ENCODE data around the gene DLD.
A peak's percentile ranks its signal among the peaks of the same experiment; 100 is the strongest.
"Not testable (repeated sequence)": the region's sequence is repeated elsewhere in the genome, so short reads cannot be mapped to it uniquely, and the experiment has no call there.

DLD gene

DNA sequence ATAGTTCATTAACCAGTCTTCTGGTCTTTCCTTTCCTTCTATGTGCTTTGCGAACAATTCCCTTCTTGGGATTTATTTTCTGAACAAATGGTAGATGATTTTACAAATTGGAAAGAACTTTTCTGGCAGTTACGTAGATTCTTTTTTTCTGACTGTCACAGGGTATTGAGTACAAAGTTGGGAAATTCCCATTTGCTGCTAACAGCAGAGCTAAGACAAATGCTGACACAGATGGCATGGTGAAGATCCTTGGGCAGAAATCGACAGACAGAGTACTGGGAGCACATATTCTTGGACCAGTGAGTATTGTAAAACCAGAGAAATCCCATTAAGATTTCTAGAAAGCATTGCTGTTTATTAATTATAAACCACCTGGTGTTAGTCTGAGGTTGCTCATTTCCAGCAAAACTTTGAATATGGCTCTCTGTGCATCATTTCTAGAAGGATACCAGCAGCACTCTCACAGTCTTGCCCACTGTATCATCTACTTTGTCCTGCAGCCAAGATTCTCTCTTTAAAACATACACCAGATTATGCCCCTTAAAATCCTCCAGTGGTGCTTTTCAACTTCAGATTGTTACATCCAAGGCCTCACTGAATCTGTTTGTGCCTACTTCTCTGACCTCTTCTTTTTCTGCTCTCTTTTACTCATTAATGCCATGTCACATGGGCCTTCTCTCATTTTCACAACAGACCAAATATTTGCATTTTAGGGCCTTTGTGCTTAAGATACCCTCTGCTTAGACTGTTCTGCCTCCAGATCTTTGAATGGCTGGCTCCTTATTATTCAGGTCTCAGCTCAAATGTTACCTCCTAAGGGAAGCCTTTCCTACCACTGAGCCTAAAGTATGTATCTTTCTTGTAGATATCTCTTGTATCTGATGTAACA, 27.0 kb downstream of the DLD start:
- DNase-seq, result peak; percentile 75

DNA sequence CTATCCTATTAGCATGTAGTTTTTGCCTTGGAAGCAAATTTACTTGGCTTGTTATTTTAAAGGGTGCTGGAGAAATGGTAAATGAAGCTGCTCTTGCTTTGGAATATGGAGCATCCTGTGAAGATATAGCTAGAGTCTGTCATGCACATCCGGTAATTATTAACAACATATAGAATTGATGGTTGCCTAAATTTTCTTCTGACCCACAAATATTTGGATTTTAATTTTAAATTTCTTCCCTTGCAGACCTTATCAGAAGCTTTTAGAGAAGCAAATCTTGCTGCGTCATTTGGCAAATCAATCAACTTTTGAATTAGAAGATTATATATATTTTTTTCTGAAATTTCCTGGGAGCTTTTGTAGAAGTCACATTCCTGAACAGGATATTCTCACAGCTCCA, 28.0 kb downstream of the DLD start:
- no peak for DNase-seq

DNA sequence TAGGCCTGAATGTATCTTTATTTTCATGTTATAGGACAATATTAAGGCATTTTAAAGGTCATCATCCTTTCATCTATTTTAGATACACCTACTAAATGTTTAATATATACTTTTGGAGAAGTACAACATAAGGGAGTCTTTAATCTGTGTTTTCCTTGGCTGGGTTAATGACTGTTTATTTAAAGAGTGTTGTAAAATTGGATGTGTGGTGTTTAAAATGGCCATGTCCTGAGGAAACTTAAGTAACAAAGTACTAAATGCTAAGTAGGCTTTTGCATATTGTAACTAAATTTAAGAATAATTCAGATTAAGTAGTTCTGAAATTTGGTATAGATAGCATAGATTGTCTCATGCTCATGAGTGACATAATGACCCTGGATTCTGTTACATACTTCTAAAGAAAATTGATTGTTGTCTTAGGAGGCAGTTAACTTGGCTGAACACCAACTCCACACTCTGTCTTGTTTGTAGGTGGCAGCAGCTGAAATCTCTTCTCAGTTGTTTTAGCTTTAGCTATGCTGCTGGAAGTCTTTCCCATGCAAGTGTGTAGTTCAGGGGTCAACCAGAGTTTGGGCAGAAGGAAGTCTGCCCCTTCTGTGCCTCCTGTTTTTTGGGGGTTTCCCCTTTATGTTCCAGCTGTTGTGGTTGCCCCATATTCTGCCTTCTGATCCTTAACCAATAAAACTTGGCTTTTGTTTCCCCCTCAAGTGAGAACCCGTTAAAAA, 29.2 kb downstream of the DLD start:
- DNase-seq, result peak; percentile 63

DNA sequence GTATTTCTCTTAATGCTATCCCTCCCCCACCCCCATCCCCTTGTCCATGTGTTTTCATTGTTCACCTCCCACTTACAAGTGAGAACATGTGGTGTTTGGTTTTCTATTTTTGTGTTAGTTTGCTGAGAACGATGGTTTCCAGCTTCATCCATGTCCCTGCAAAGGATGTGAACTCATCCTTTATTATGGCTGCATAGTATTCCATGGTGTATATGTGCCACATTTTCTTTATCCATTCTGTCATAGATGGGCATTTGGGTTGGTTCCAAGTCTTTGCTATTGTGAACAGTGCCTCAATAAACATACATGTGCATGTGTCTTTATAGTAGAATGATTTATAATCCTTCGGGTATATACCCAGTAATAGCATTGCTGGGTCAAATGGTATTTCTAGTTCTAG, 30.8 kb downstream of the DLD start:
- DNase-seq, result not testable (repeated sequence)

DNA sequence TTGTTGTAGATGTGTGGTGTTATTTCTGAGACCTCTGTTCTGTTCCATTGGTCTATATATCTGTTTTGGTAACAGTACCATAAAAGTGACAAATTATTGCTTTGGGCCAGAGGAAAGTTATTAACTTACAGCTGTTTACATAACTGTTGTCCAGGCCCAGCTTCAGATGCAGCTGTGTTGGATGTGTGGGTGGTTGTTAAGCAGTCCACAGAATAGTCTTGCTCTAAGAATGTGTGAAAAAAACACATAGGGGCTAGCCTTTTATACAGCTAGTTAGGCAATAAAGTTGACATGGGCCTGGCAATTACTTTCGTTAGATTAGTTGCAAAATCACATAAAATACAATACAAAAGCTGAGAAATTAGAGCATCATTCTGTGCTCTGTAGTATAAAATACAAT, 31.9 kb downstream of the DLD start:
- peak; percentile 28 for DNase-seq

DNA sequence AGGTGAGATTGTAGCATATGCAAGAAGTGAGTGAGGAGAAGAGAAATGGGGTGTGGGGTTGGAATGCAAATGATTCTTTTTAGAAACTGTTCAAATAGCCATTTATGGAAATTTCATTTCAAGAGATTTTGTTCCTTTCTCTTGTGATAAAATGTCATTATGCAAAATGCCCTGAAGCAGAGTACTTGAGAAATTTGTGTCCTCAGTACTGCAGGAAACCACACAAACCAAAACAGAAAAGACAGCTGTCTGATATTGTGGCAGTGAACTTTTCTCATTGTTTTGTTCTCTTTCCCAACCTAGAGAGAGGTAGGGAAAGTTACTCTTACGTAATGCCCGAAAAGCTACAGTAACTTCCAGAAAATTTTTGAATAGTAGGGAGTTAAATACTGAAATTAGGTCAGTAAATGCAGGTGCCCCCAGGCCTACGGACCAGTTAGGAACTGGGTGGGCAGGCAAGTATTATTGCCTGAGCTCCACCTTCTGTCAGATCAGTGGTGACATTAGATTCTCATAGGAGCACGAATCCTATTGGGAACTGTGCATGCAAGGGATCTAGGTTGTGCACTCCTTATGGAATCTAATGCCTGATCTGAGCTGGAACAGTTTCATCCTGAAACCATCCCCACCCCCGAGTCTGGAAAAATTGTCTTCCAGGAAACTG, 34.0 kb downstream of the DLD start:
- peak; percentile 80 for DNase-seq

DNA sequence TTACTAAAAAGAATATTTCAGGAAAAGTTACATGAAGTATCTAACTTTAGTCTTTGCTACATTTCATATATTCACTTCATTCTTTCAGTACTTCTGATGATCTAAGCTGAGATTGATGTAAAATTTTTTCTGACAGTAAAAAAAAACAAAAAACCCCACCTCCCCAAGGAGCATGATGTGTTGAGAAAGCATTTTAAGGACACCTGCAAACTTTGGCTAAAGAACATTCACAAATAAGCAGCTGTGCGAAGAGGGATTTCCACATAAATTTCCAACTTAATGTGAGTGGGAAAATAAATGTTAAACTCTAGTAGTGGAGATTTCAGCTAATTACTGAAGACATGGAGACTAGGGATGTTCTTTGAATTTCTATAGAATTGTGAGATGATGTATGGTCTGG, 35.5 kb downstream of the DLD start:
- DNase-seq, result no peak

DNA sequence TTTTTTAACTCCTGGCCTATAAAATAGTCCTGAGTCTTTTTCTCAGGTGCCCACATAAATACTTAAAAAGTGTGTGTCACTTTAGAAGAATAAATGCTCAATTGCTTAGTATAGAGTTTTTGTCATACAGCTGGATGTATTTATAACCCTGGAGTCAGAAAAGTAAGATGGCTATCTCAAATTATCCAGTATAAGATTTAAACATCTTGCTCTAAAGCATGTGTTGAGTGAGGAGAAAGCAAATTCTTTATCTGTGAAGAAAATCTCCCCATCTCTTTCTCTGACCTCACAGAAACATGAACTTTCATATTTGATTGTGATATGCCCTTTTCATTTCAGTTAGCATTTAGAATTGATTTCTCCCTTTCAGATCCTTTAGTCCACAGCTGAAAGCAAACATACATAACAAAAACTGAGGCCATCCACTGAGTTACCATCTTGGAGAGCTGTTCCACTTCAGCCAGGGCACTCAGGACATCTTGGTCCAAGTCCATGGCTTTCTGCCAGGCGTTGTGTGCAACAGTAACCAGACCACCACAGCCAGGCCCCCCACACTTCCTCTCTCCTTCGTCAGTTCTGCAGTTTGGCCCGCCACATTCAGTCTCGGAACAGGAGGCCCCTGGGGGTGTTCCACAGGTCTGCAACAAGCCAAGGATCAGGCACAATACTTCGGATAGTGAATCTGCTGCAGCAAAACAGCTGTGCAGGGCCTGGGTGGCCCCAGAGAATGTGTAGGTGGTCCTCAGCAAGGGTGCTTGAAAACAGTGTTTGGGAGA, 40.9 kb downstream of the DLD start:
- no peak for DNase-seq

DNA sequence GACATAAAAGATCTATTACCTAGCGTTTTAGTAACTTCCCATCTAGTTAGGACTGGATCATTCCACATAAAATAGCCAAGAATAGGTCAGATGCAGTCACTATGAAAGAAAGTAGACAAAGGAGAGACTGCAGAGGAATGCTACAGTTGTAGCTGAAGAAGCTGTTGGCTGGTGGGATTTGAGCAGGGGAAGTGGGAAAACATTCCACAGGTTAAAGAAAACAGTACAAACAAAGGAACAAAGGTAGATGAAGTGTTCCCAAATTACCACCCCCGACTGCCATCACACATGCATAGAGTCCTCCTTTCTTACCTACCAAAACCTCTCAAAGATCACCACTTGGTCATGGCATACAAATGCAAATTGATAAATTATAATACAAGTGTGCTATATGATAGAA, 41.8 kb downstream of the DLD start:
- DNase-seq, result no peak

DNA sequence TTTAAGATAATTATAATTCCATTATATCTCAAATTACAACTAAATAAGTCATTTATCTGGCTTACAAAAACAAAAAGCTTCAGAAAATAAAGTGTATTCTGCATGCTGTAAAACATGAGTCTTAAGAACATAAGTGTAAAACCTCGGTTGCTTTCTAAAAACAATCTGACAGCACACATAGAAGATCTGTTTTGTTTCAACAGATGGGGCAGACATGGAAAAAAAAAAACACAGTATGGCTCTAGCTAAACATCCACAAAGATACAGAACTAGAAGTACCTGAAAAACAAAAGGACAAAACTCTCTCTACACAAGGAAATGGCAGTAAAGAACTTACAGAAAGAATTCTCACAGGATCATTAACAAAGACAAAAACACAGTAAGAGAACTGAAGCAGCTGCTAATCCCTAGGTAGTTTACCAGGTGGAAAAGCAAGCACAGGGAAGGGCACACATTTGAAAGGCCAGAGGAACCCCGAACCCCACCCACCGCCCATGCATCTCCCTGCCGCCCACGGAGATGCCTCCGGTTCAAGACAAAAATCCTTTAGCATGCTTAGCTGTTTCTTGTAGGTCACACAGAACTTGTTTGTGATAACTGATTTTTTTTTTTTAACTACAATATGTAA, 42.5 kb downstream of the DLD start:
- DNase-seq, result no peak

DNA sequence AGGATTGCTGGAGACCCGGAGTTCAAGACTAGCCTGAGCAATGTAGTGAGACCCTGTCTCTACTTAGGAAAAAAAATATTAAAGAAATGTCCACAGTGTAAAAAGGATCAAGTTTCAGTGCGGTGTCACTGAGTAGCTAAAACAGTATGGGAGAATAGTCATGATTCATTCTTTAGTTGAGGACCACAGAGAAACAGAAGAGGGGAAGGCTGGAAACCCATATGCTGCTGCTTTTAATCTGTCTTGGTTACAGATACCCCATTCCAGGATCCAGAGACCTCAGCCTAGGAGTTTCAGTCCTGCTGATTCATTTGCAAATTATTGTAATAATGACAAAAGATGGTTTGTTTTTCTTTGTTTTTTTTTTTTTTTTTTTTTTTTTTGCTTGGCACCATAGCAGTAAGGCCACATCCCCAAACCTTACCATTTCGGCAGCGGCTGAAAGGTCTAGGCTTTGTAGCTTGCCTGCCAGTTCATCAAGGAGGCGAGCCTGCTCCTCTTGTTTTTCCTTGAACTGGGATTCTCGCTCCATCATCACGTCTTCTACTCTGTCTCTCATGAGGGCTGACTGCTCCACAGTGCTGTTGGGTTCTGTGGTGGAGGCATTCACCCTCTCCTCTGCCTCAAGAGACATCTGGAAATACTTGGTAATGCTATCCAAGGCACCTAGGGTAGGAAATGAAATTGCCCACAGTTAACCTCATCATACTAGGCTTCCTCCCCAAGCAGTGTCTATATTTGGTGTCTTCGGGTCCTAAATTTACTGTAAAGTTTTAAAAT, 44.2 kb downstream of the DLD start:
- no peak for DNase-seq

DNA sequence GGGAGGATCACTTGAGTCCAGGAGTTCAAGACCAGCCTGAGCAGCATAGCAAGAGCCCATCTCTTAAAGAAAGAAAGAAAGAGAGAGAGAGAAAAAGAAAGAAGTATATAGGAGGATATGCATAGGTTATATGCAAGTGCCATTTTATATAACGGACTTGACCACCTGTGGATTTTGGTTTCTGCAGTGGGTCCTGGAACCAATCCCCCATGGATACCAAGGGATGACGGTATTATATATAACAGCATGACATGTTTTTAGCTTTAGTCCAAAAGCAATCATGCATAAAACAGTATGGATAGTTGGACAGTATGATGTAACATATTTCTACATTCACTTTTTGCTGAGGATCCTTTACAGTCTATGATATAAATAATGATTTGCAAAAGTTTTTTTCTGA, 45.3 kb downstream of the DLD start:
- no peak for DNase-seq

DNA sequence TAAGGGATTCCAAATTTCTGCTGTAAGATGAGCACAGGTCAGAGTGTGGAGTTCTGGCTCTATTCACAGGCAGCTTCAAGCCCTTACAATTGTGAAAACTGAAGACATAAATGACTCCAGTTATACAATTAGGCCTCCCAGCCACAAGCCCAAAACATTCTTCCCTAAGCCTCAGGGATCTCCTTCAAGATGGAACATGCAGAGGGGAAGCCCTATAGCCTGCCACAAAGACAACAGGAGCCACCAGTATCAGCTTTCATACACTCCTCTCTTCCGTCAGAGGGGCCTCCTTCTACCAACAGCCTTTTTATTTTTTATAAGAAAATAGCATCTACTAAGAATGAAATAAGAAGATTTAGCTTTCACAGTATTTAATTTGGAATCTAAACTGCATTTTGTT, 46.5 kb downstream of the DLD start:
- no peak for DNase-seq

DNA sequence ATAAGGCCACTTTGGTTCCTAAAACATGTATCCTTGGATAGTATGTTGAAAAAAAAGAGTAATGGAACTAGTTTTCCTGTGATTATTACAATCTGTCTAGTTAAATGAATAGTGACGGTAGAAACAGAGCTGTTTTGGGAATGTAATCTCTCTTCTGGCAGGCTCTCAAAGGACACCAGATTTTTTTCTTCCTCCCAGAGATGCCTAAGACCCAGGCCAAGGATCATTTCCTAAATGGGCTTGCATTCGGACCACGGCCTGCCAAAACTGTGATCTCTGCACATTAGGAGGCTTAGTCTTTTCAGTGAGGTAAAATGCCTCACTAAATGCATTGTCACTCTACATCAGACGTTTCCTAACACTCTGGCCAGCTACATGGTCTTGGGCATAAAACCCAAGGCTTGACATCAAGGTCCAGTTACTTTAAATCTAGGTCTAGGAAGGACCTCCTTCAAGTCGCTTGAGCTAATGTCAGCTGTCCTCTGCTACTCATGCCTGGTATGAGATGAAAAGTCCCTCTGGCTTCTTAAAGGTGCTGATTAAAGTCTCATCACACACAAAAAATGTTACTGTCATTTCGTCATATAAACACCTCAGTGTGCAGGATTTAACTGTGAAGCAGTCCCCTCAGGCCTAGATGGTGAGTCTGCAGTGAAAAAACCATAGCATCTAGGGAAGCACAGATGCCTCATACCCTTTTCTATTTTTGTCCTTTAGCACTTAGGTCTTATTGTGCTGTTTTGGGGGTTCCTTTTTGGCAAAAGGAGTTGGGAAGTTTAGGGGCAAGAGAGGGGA, 47.7 kb downstream of the DLD start:
- DNase-seq, result no peak

DNA sequence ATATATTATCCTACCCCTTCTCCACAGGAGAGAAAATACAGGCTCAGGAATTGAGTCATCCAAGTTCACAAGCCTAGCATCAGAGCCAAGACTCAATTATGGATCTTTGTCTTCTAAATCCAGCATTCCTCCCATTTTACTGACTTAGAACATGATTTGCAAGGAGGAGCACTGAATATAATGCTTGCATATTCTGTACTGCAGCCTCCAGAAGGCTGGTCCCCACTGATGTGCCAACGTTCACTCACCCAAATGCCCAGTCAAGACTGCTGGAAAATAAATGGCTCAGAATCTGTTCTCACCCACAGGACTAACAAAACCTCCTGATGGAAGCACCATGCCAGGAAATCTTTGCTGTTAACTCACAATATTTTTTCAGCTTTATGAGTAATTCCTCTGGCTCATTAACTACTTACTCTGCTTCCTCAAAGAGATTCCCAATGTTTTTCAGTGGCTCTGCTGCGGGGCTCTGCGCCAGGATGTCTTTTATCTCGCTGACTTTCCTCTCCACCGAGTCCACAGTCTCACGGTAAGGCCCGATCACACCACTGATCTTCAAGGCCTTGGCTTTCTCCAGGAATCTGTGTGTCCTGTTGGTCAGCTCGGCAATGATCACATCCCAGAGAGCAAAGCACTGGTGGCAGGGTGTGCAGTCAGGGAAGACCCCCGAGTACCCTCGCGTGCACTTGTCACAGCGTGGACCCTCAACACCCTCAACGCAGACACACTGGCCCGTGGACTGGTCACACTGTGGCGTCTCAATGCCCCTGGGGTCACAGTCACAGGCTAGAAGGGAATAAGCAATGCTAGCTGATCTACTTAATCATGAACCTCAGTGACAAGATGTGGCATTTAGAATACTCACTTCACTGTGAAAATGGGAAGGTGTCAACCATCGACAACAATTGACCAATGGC, 48.8 kb downstream of the DLD start:
- no peak for DNase-seq

DNA sequence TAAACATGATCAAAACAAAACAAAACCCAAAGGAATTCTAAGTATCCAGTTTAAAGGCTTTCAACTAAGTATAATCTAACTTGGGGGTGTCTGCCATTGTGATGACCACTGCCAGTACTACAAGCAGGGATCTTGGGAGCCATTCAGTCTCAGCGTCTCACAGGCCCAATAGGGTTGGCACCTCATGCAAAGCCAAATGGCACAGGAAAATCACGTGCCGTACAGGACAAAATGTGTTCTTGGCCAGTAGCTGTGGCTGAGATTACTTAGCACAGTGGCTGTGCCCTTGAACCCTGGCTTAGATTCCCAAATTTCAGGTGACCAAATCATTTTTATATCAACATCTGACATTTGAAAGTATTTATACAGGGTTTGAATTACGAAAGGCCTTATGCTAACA, 50.0 kb downstream of the DLD start:
- no peak for DNase-seq

DNA sequence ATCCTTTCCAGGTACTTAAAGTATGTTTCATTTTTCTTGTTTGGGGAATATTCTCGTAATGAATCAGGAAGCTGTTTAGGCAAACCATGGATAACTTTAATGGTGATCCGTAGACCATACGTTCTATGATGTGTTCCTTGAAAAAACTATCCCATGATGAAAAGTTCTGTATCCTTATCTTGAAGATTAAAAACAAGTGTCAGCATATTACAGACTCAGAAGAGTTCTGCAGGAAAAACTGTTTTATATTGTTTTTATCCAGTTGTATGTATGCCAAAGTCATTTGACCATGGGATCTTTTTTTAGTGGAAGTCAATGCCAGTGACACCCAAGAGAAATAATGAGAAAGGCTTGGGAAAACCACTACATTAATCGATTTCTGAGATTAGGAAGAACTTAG, 52.0 kb downstream of the DLD start:
- no peak for DNase-seq

DNA sequence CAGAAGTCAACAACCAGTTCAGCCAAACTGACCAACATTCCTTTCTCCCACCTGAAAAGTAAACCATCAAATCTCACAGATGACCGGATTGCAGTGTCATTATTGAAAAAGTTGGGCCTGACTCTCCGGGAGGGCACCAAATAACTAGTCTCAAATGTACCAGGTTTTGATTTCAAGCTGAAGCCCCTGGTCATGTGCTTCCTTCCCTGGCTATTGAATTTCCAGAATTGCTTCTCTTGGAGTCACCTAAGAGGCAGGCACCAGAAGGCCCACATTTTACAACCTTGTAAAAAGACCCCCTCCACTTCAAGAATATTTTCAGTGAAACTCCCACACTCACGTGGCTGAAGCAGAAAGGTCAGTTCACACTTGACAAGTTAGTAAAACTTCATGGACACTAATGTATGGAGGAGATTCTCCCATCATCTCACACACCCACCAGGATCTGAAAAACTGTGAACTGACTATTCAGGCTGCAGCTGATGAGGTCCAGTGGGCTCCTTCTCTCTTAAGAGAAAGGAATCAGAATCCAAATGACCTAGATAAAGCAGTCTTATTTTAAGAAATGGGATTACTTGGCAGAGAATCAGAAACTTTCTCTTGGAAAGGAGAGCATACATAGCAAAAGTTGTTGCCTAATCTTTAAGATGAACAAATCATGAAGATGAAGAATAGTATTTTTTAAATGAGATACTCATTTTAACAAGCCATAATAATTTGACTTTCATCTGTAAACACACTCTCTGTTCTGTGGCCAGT, 53.6 kb downstream of the DLD start:
- no peak for DNase-seq

DNA sequence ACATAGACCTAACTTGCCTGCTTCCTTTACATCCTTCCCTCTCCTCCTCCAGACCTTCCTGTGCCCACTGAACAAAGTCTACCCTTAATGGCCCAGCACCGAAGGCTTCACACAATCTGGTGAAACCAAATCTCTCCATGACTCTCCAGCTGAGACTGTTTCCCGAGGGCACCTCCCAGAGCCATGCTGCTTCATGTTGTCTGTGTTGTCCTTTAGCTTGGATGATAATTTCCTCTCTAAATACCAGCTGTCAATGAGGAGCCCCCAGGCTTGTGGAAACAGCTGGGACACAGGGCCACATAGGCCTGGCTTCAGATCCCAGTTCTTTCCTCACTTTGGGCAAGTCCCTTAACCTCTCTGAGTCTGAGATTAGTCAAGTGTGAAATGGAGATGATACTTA, 54.3 kb downstream of the DLD start:
- no peak for DNase-seq
